Parathyroid adenoma (tissue), 2 donors: ENCODE results near the gene SETD2.

Experiments
- H2AFZ ChIP-seq: fragments of 300-600 bp; sonication (generic); one replicate; pipeline ENCODE4 v1.7.0; 2017; ENCODE audit warnings: antibody characterized with exemption, mild to moderate bottlenecking
- H3K27ac ChIP-seq: fragments of 300-600 bp; sonication (generic); one replicate; pipeline ENCODE4 v1.7.0; 2017
- H3K27me3 ChIP-seq: fragments of 300-600 bp; sonication (generic); one replicate; pipeline ENCODE4 v1.7.0; 2017; ENCODE audit warnings: low read length; ENCODE audit not compliant: control insufficient read depth, insufficient read depth
- H3K36me3 ChIP-seq: fragments of 300-600 bp; sonication (generic); one replicate; pipeline ENCODE4 v1.7.0; 2017; ENCODE audit warnings: low read length; ENCODE audit not compliant: control insufficient read depth, insufficient read depth
- H3K4me1 ChIP-seq: fragments of 300-600 bp; sonication (generic); one replicate; pipeline ENCODE4 v1.7.0; 2017; ENCODE audit warnings: control low read depth
- H3K4me2 ChIP-seq: fragments of 300-600 bp; sonication (generic); one replicate; pipeline ENCODE4 v1.7.0; 2017; ENCODE audit warnings: low read length
- H3K4me3 ChIP-seq: fragments of 300-600 bp; sonication (generic); one replicate; pipeline ENCODE4 v1.7.0; 2017; ENCODE audit warnings: low read depth, low read length
- H3K79me2 ChIP-seq: fragments of 300-600 bp; sonication (generic); one replicate; pipeline ENCODE4 v1.7.0; 2017; ENCODE audit warnings: control low read depth
- H3K9ac ChIP-seq: fragments of 300-600 bp; sonication (generic); one replicate; pipeline ENCODE4 v1.7.0; 2017; ENCODE audit warnings: mild to moderate bottlenecking
- H3K9me3 ChIP-seq: fragments of 300-600 bp; sonication (generic); one replicate; pipeline ENCODE4 v1.7.0; 2017; ENCODE audit warnings: low read length; ENCODE audit not compliant: control insufficient read depth
- CTCF ChIP-seq: fragments of 300-600 bp; sonication (generic); IDR thresholded peaks from one replicate; pipeline ENCODE4 v1.7.0; 2017; ENCODE audit warnings: antibody characterized with exemption, mild to moderate bottlenecking
- donor health status: primary hyperparathyroidism.

SETD2 gene

GRCh38 chr3:46998852-46999515 lies 164.9 kb downstream of the SETD2 start:
- H3K27ac ChIP-seq, result no peak overlapping the region

GRCh38 chr3:46998121-46998851 lies 165.6 kb downstream of the SETD2 start:
- no peaks in the 10 kb centered on the region for H3K9me3 ChIP-seq
- H3K9ac ChIP-seq, result no peak overlapping the region
- peak; percentile 66 for TF ChIP-seq CTCF
- H3K79me2 ChIP-seq, result peaks cover 3% of the 10 kb centered on the region
- H3K27me3 ChIP-seq, result no peaks in the 10 kb centered on the region
- no peak overlapping the region for H3K4me2 ChIP-seq
- H3K36me3 ChIP-seq, result no peaks in the 10 kb centered on the region
- H3K4me3 ChIP-seq, result no peak overlapping the region
- H2AFZ ChIP-seq, result no peak overlapping the region
- peaks cover 5% of the 10 kb centered on the region for H3K4me1 ChIP-seq
- no peak overlapping the region for H3K27ac ChIP-seq

More at GRCh38 chr3:46998852-46999515, 164.9 kb downstream of the SETD2 start:
- Histone ChIP-seq H3K27me3 (no peaks in the 10 kb centered on the region), H3K36me3 (no peaks in the 10 kb centered on the region), H3K9me3 (no peaks in the 10 kb centered on the region), H3K9ac (no peak overlapping the region), H2AFZ (no peak overlapping the region), H3K4me2 (no peak overlapping the region), H3K79me2 (peaks cover 3% of the 10 kb centered on the region), H3K4me3 (no peak overlapping the region), H3K4me1 (peaks cover 5% of the 10 kb centered on the region)
- TF ChIP-seq CTCF, result no peak

GRCh38 chr3:46997453-46998091 lies 166.3 kb downstream of the SETD2 start:
- H3K4me2 ChIP-seq, result no peak overlapping the region

GRCh38 chr3:46996689-46997452 lies 167.0 kb downstream of the SETD2 start:
- no peaks in the 10 kb centered on the region for H3K27me3 ChIP-seq
- H3K36me3 ChIP-seq, result no peaks in the 10 kb centered on the region
- peaks cover 5% of the 10 kb centered on the region for H3K4me1 ChIP-seq
- H3K4me2 ChIP-seq, result no peak overlapping the region
- no peak overlapping the region for H3K9ac ChIP-seq
- H3K79me2 ChIP-seq, result peaks cover 3% of the 10 kb centered on the region
- H3K4me3 ChIP-seq, result no peak overlapping the region
- no peak overlapping the region for H3K27ac ChIP-seq
- H2AFZ ChIP-seq, result no peak overlapping the region
- no peaks in the 10 kb centered on the region for H3K9me3 ChIP-seq
- no peak for TF ChIP-seq CTCF

More at GRCh38 chr3:46997453-46998091, 166.3 kb downstream of the SETD2 start:
- H3K27me3 ChIP-seq, result no peaks in the 10 kb centered on the region
- no peak overlapping the region for H3K9ac ChIP-seq
- no peak overlapping the region for H3K4me3 ChIP-seq
- no peak overlapping the region for H2AFZ ChIP-seq
- H3K9me3 ChIP-seq, result no peaks in the 10 kb centered on the region
- peaks cover 3% of the 10 kb centered on the region for H3K79me2 ChIP-seq
- H3K27ac ChIP-seq, result no peak overlapping the region
- TF ChIP-seq CTCF, result no peak
- H3K4me1 ChIP-seq, result peaks cover 5% of the 10 kb centered on the region
- H3K36me3 ChIP-seq, result no peaks in the 10 kb centered on the region
